ENCODE results near the gene GLRX2. TPM values are rescaled to one million over a fixed set of nuclear protein-coding genes. Genes with fewer than 3 reads are reported as not detected.
"Not testable (repeated sequence)": the region's sequence is repeated elsewhere in the genome, so short reads cannot be mapped to it uniquely, and the experiment has no call there.

Gene GLRX2
- total RNA-seq, 4 donors from 2014 or later, result 4.5 to 23.0 (median 6.1) TPM

DNA sequence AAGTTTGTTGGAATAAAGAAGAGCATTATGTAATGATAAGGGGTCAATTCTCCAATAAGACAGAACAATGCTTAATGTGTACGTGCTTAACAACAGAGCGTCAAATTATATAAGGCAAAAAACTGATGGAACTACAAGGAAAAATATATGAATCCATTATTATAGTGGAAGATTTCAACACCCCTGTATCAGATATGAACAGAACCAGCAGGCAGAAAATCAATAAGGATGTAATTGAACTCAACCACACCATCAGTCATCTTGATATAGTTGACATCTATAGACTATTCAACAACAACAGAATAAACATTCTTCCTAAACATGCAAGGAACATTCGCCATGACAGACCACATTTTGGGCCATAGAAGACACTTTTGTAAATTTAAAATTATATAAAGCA is 13.0 kb upstream of the GLRX2 start:
- no peak overlapping the region for H3K27ac ChIP-seq
- TF ChIP-seq, protein P1, sequence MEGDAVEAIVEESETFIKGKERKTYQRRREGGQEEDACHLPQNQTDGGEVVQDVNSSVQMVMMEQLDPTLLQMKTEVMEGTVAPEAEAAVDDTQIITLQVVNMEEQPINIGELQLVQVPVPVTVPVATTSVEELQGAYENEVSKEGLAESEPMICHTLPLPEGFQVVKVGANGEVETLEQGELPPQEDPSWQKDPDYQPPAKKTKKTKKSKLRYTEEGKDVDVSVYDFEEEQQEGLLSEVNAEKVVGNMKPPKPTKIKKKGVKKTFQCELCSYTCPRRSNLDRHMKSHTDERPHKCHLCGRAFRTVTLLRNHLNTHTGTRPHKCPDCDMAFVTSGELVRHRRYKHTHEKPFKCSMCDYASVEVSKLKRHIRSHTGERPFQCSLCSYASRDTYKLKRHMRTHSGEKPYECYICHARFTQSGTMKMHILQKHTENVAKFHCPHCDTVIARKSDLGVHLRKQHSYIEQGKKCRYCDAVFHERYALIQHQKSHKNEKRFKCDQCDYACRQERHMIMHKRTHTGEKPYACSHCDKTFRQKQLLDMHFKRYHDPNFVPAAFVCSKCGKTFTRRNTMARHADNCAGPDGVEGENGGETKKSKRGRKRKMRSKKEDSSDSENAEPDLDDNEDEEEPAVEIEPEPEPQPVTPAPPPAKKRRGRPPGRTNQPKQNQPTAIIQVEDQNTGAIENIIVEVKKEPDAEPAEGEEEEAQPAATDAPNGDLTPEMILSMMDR (IDR thresholded peaks at IDR 0.05), result no peak
- TF ChIP-seq POLR2A (IDR thresholded peaks at IDR 0.05), result no peak
- H3K4me3 ChIP-seq (replicated peaks in 1 of 3), result no peak overlapping the region
- H3K9me3 ChIP-seq, result no peaks in the 10 kb centered on the region
- no peak for DNase-seq
- H3K4me1 ChIP-seq, result peaks cover 10 to 13% of the 10 kb centered on the region in 2 donors
- WGBS, 2 donors, result 88 to 92% methylated on average over 3 of the region's 3 CpGs
- H3K36me3 ChIP-seq, result no peaks in the 10 kb centered on the region
- intact Hi-C loops (cut with DNase I), result no loop called here
- no peaks in the 10 kb centered on the region for H3K27me3 ChIP-seq

DNA sequence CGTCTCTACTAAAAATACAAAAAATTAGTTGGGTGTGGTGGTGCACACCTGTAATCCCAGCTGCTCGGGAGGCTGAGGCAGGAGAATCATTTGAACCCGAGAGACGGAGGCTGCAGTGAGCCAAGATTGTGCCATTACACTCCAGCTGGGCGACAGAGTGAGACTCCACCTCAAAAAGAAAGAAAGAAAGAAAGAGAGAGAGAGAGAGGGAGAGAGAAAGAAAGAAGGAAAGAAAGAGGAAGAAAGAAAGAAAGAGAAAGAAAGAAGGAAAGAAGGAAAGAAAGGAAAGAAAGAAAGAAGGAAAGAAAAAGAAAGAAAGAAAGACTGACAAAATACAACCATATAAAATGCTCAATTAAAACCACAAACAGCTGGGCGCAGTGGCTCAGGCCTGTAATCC is 12.0 kb upstream of the GLRX2 start:
- intact Hi-C loops (cut with DNase I); H3K27ac ChIP-seq; H3K36me3 ChIP-seq; H3K9me3 ChIP-seq; H3K4me3 ChIP-seq (replicated peaks in 1 of 3); DNase-seq; H3K27me3 ChIP-seq: not testable (repeated sequence)
- WGBS, 2 donors, result 93 to 97% methylated on average over 6 of the region's 6 CpGs
- H3K4me1 ChIP-seq, result peaks cover 3 to 11% of the 10 kb centered on the region in 2 donors

DNA sequence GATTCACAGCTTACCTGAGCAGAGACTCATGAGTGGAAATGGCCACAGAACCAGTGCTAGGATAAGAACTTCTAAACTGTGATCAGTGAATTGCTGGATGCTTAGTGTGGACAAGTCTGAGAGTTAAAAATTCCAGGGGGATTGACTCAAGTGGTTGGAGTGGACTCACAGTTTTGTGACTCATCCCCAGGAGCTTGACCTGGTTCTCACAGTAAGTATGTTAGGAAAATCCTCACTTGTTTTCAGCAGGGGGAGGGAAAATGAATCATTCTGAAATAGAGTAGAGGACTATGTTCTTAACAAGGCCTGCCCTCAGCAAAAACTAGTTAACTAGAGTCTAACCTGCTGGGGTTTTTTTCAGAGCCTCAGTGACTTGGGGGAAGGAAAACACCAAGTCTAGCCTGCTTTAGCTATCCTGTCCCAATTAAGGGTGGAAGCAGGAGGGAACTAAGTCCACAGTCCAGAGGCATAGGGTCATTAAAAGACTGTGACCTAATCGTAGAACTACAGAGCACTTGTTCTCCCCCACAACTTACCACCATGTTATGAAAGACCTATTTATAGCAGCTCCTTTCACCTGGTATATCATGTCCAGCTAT is 10.5 kb upstream of the GLRX2 start:
- H3K27ac ChIP-seq, result no peak overlapping the region
- WGBS, 2 donors, result 58 to 74% methylated on average over 1 of the region's 1 CpG

DNA sequence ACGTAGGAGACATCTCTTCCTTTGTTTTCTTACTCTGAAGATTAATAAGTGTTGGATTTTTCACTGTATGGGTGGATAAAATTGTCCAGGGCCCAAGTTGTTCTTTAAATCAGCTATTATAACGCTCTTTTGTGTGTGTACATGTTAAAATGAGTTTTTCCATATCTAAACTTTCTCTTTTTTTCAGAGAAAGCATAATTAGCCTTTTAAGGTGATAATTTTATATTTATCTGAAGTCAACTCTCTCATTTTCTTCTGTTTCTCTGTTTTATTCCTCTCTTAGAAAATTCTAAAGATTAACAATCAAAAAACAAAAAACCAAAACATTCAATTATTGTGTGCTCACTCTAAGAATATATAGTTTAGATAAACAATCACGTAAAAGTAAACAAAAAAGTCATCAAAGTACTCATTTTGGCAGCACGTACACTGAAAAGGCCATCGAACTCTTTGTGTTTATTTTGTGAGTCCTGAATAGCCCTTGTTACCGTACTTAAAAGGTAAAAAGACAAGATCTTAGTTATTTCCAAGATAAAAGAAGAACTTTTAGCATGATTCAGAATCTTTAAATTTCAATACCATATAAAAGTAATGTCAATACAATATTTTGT is 9.4 kb upstream of the GLRX2 start:
- WGBS, 2 donors, result 41 to 49% methylated on average over 6 of the region's 6 CpGs

More for the DNA sequence above, 10.5 kb upstream of the GLRX2 start:
- intact Hi-C loops (cut with DNase I), result no loop called here
- no peak overlapping the region for H3K4me3 ChIP-seq (replicated peaks in 1 of 3)
- TF ChIP-seq, protein P1 (IDR thresholded peaks at IDR 0.05), result no peak
- no peak for TF ChIP-seq POLR2A (IDR thresholded peaks at IDR 0.05)
- peaks cover 3 to 21% of the 10 kb centered on the region in 2 donors for H3K4me1 ChIP-seq
- no peaks in the 10 kb centered on the region for H3K9me3 ChIP-seq
- no peaks in the 10 kb centered on the region for H3K27me3 ChIP-seq
- peak; percentile 20 to 21 for DNase-seq
- no peaks in the 10 kb centered on the region for H3K36me3 ChIP-seq

GRCh38 chr1:193113992-193114332 is 8.7 kb upstream of the GLRX2 start:
- H3K27me3 ChIP-seq, result no peaks in the 10 kb centered on the region
- no peak overlapping the region for H3K4me3 ChIP-seq (replicated peaks in 1 of 3)
- no peak for TF ChIP-seq POLR2A (IDR thresholded peaks at IDR 0.05)
- TF ChIP-seq, protein P1 (IDR thresholded peaks at IDR 0.05), result no peak
- H3K36me3 ChIP-seq, result no peaks in the 10 kb centered on the region
- H3K4me1 ChIP-seq, result peaks cover 3 to 21% of the 10 kb centered on the region in 2 donors
- H3K27ac ChIP-seq, result no peak overlapping the region
- intact Hi-C loops (cut with DNase I), result no loop called here
- no peaks in the 10 kb centered on the region for H3K9me3 ChIP-seq
- no peak for DNase-seq

More for the DNA sequence above, 9.4 kb upstream of the GLRX2 start:
- intact Hi-C loops (cut with DNase I), result no loop called here
- H3K27ac ChIP-seq, result no peak overlapping the region
- peaks cover 3 to 21% of the 10 kb centered on the region in 2 donors for H3K4me1 ChIP-seq
- no peaks in the 10 kb centered on the region for H3K27me3 ChIP-seq
- no peak overlapping the region for H3K4me3 ChIP-seq (replicated peaks in 1 of 3)
- no peak for TF ChIP-seq POLR2A (IDR thresholded peaks at IDR 0.05)
- TF ChIP-seq, protein P1 (IDR thresholded peaks at IDR 0.05), result no peak
- no peaks in the 10 kb centered on the region for H3K36me3 ChIP-seq
- no peak for DNase-seq
- H3K9me3 ChIP-seq, result no peaks in the 10 kb centered on the region
